Thyroid gland (tissue), 4 donors: ENCODE measurements around the gene CYP3A7. TPM values are rescaled to one million over a fixed set of nuclear protein-coding genes. Genes with fewer than 3 reads are reported as not detected.
"Not testable (repeated sequence)": the region's sequence is repeated elsewhere in the genome, so short reads cannot be mapped to it uniquely, and the experiment has no call there.

Experiments
- DNase-seq, 2 donors: peaks; one replicate each; pipeline ENCODE4 v3.0.0-alpha.2; 2019
- H3K27ac ChIP-seq, 3 donors: fragments of 200-600 bp; sonication (generic); 1 replicate in 2 of 3; 2 replicates in 1 of 3; pipeline ENCODE4 v1.5.1; 2016 to 2019; ENCODE audit warnings: mild to moderate bottlenecking in 1 of 3, moderate library complexity in 1 of 3
- H3K27me3 ChIP-seq: fragments of 200-600 bp; sonication (generic); one replicate; pipeline ENCODE4 v1.5.1; 2019
- H3K36me3 ChIP-seq, 2 donors: fragments of 200-600 bp; sonication (generic); one replicate each; pipeline ENCODE4 v1.5.1; 2016 to 2019
- H3K4me1 ChIP-seq, 2 donors: fragments of 200-600 bp; sonication (generic); one replicate each; pipeline ENCODE4 v1.5.1; 2017 to 2019
- H3K4me3 ChIP-seq, 3 donors: fragments of 200-600 bp; sonication (generic); replicated peaks in 1 of 3; 1 replicate in 2 of 3; 2 replicates in 1 of 3; pipeline ENCODE4 v1.5.1; 2016; ENCODE audit warnings: mild to moderate bottlenecking in 1 of 3
- H3K9me3 ChIP-seq: fragments of 200-600 bp; sonication (generic); one replicate; pipeline ENCODE4 v1.5.1; 2017
- CTCF ChIP-seq, 6 experiments: fragments of 200-600 bp in 3 of 6; fragments of 450-650 bp in 3 of 6; sonication (generic) in 3 of 6; IDR thresholded peaks; one replicate each; pipeline ENCODE4 v1.5.1; 2016 to 2019; ENCODE audit warnings: antibody characterized with exemption in 6 of 6, mild to moderate bottlenecking in 2 of 6, inconsistent platforms in 1 of 6, moderate library complexity in 1 of 6
- POLR2A ChIP-seq, 2 donors: fragments of 450-650 bp; IDR thresholded peaks; one replicate each; pipeline ENCODE4 v1.6.1; 2017; ENCODE audit warnings: antibody characterized with exemption in 2 of 2, mild to moderate bottlenecking in 2 of 2, moderate library complexity in 1 of 2
- WGBS, 2 donors: methylation state at CpG; one replicate each; pipeline ENCODE4 v1.1.5; 2017; 5-methylcytosine and 5-hydroxymethylcytosine counted together
- intact Hi-C: fragments of 100-400 bp; cut with DNase I; formaldehyde crosslinking; loops from one replicate; pipeline ENCODE4 v1.15.1; 2023
- total RNA-seq, 4 donors: library from RNA; depleted of rRNA; stranded (reverse); fragments of >200 nt; gene quantifications; one replicate each; pipeline ENCODE4 v1.2.3, GENCODE V29; 2016

CYP3A7 gene
- total RNA-seq, 4 donors from 2014 or later: not detected

DNA sequence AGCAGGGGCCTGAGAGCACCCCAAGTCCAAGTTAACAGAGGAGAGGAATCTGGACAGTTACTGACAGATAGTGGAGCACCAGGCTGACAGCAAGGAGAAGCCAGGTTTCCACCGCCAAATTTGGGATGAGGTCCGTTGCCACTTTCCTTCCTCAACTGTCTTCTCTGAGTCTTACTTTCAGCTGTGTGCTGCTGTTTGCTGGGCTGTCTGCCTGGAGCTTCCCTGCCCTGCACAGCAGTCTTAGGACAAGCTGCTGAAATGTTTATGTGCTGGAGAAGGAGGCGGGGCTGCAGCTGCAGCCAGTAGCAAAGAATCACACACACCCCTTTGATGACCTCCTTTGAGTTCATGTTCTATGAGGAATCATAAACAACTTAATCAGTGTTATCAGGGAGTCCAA, 17.4 kb upstream of the CYP3A7 start:
- Histone ChIP-seq H3K9me3 (no peaks in the 10 kb centered on the region), H3K27ac (no peak overlapping the region), H3K36me3 (no peaks in the 10 kb centered on the region), H3K4me1 (no peaks in the 10 kb centered on the region), H3K27me3 (no peaks in the 10 kb centered on the region), H3K4me3 (no peak overlapping the region)
- 78% methylated on average over 3 of the region's 3 CpGs for WGBS, 2 donors
- intact Hi-C loops: no loop called here
- TF ChIP-seq POLR2A (IDR thresholded peaks at IDR 0.05) (no peak), CTCF (IDR thresholded peaks at IDR 0.05) (no peak)
- no peak for DNase-seq

DNA sequence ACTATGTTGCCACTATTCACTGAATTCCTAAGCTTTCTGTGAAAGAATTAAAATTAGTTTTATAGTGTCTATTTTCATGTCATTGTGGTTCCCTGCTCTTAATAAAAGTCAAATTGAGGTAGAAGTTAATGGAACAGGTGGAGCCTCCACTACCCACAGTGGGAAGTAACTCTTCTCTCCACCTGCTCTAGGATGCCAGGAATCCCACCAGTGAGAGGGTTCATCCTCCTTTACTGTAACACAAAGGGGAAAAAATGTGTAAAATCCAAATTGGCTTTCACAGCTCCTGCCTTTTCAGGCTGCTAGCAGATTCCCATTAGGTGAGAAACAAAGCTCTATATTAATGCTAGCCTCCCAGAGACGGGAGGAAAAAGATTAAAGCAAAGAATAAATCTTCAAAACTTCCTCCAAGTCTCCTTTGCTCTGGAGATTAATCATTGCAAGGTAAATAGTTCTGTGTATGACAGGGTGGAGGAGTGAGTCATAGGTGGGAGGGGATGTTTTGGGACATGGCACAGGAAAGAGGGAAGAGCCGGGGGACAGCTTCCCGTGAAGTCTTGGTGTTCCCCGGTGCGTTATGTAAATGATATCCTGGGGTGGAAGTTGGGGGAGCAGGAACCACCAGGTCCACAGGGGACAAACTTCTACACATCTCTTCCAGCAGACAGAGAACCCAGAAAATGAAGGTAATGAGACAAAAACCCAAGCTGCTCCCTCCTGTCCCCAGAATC, 16.5 kb upstream of the CYP3A7 start:
- 36 to 49% methylated on average over 5 of the region's 5 CpGs for WGBS, 2 donors
- H3K36me3 ChIP-seq, H3K9me3 ChIP-seq, H3K27me3 ChIP-seq, H3K27ac ChIP-seq, H3K4me1 ChIP-seq, DNase-seq, intact Hi-C loops, H3K4me3 ChIP-seq: not testable (repeated sequence)

DNA sequence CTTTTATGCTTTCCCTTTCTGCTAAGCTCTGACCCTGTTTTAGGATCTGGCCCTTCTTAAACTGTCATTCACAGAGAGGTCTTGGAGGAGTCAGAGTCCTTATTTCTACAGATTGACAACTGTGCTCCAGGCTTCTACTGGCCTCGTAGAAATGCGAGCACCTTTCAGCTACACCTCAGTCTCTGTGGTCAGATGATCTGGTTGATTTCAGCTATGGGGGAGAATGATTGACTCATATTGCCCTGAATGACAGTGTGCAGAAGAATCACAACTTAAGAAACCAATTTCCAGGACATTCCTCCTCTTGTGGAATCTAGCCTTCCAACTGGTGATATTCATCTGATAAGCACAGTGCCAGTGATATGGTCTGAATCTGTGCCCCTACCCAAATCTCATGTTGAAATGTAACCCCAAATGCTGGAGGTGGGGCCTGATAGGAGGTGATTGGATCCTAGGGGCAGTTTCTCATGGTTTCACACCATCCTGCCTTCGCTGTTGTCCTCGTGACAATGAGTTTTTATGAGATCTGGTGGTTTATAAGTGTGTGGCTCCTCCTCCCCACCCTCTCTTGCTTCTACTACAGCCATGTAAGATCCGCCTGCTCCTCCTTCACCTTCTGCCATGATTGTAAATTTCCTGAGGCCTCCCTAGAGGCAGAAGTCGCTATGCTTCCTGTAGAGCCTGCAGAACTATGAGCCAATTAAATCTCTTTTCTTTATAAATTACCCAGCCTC, 14.0 kb upstream of the CYP3A7 start:
- Histone ChIP-seq H3K27ac (no peak overlapping the region), H3K4me1 (no peaks in the 10 kb centered on the region), H3K27me3 (no peaks in the 10 kb centered on the region), H3K36me3 (no peaks in the 10 kb centered on the region), H3K9me3 (no peaks in the 10 kb centered on the region), H3K4me3 (no peak overlapping the region)
- intact Hi-C loops: no loop called here
- DNase-seq: no peak
- WGBS, 2 donors: 73 to 87% methylated on average over 6 of the region's 6 CpGs
- no peak for TF ChIP-seq CTCF (IDR thresholded peaks at IDR 0.05)

DNA sequence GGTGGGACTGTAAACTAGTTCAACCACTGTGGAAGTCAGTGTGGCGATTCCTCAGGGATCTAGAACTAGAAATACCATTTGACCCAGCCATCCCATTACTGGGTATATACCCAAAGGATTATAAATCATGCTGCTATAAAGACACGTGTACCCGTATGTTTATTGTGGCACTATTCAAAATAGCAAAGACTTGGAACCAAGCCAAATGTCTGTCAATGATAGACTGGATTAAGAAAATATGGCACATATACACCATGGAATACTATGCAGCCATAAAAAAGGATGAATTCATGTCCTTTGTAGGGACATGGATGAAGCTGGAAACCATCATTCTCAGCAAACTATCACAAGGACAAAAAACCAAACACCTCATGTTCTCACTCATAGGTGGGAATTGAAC, 11.9 kb upstream of the CYP3A7 start:
- H3K9me3 ChIP-seq, H3K4me1 ChIP-seq, H3K36me3 ChIP-seq, DNase-seq, H3K27ac ChIP-seq, H3K27me3 ChIP-seq, H3K4me3 ChIP-seq, intact Hi-C loops: not testable (repeated sequence)
- 84 to 95% methylated on average over 3 of the region's 3 CpGs for WGBS, 2 donors

GRCh38 chr7:99745395-99745794, 10.4 kb upstream of the CYP3A7 start:
- DNase-seq, H3K9me3 ChIP-seq, H3K4me1 ChIP-seq, H3K4me3 ChIP-seq, H3K36me3 ChIP-seq, H3K27ac ChIP-seq, H3K27me3 ChIP-seq, intact Hi-C loops: not testable (repeated sequence)
- WGBS, 2 donors: 60 to 94% methylated on average over 3 of the region's 3 CpGs

GRCh38 chr7:99742737-99743394, 7.9 kb upstream of the CYP3A7 start:
- no peak overlapping the region for H3K27ac ChIP-seq
- no peaks in the 10 kb centered on the region for H3K9me3 ChIP-seq
- intact Hi-C loops: no loop called here
- WGBS, 2 donors: 86 to 87% methylated on average over 4 of the region's 4 CpGs
- H3K4me3 ChIP-seq: no peak overlapping the region
- H3K36me3 ChIP-seq: no peaks in the 10 kb centered on the region
- TF ChIP-seq CTCF (IDR thresholded peaks at IDR 0.05) (no peak), POLR2A (IDR thresholded peaks at IDR 0.05) (no peak)
- no peak for DNase-seq
- no peaks in the 10 kb centered on the region for H3K27me3 ChIP-seq
- no peaks in the 10 kb centered on the region for H3K4me1 ChIP-seq
